NCI-H2107 (cell line): ENCODE measurements around the gene ANXA10.
"Not testable (repeated sequence)": the region's sequence is repeated elsewhere in the genome, so short reads cannot be mapped to it uniquely, and the experiment has no call there.

Experiments used
- DNase-seq: peaks from one replicate; lab custom pipeline; 2025; lab: John Stamatoyannopoulos, UW

ANXA10 gene

GRCh38 chr4:168092176-168092712 is at the start of gene ANXA10:
TSS of gene ANXA10 (plus strand) at chr4:168092537. CDS start at chr4:168092701, 164 bp downstream.
- no peak for DNase-seq

GRCh38 chr4:168045354-168045753 is 47.0 kb upstream of the ANXA10 start:
- DNase-seq: no peak

- DNase-seq: no peak
Observed at GRCh38 chr4:168050002-168050401, 42.3 kb upstream of the ANXA10 start.

GRCh38 chr4:168051526-168051925 is 40.8 kb upstream of the ANXA10 start:
- DNase-seq: no peak

GRCh38 chr4:168057412-168057811 is 34.9 kb upstream of the ANXA10 start:
- DNase-seq: no peak

GRCh38 chr4:168059251-168059650 is 33.1 kb upstream of the ANXA10 start:
- no peak for DNase-seq

- no peak for DNase-seq
Observed at GRCh38 chr4:168063031-168063430, 29.3 kb upstream of the ANXA10 start.

GRCh38 chr4:168070903-168071302 is 21.4 kb upstream of the ANXA10 start:
- no peak for DNase-seq

GRCh38 chr4:168071304-168071703 is 21.0 kb upstream of the ANXA10 start:
- DNase-seq: no peak

GRCh38 chr4:168074861-168075260 is 17.5 kb upstream of the ANXA10 start:
- DNase-seq: no peak

GRCh38 chr4:168076989-168077725 is 15.2 kb upstream of the ANXA10 start:
- DNase-seq: no peak

GRCh38 chr4:168077726-168078239 is 14.6 kb upstream of the ANXA10 start:
- no peak for DNase-seq

GRCh38 chr4:168082379-168082778 is 10.0 kb upstream of the ANXA10 start:
- no peak for DNase-seq

- DNase-seq: no peak
Observed at GRCh38 chr4:168095776-168096406, 3.6 kb downstream of the ANXA10 start.

- DNase-seq: no peak
Observed at GRCh38 chr4:168096407-168096784, 4.1 kb downstream of the ANXA10 start.

- no peak for DNase-seq
Observed at GRCh38 chr4:168097161-168097560, 4.8 kb downstream of the ANXA10 start.

GRCh38 chr4:168098248-168098717 is 5.9 kb downstream of the ANXA10 start:
- no peak for DNase-seq

GRCh38 chr4:168099195-168099594 is 6.9 kb downstream of the ANXA10 start:
- DNase-seq: no peak

- DNase-seq: no peak
Observed at GRCh38 chr4:168101026-168101425, 8.7 kb downstream of the ANXA10 start.

GRCh38 chr4:168102403-168102802 is 10.1 kb downstream of the ANXA10 start:
- no peak for DNase-seq

- DNase-seq: no peak
Observed at GRCh38 chr4:168109527-168109926, 17.2 kb downstream of the ANXA10 start.

- DNase-seq: not testable (repeated sequence)
Observed at GRCh38 chr4:168113059-168113458, 20.7 kb downstream of the ANXA10 start.

- DNase-seq: no peak
Observed at GRCh38 chr4:168118116-168118655, 25.8 kb downstream of the ANXA10 start.
